ENCODE measurements around the gene USP15. TPM values are rescaled to one million over a fixed set of nuclear protein-coding genes. Genes with fewer than 3 reads are reported as not detected.

Gene USP15
- total and polyA plus RNA-seq, 2 of the 8 experiments (the other 6 are each of a cell fraction or from before 2014, with no cell fraction given): 12.7 to 38.6 TPM

DNA sequence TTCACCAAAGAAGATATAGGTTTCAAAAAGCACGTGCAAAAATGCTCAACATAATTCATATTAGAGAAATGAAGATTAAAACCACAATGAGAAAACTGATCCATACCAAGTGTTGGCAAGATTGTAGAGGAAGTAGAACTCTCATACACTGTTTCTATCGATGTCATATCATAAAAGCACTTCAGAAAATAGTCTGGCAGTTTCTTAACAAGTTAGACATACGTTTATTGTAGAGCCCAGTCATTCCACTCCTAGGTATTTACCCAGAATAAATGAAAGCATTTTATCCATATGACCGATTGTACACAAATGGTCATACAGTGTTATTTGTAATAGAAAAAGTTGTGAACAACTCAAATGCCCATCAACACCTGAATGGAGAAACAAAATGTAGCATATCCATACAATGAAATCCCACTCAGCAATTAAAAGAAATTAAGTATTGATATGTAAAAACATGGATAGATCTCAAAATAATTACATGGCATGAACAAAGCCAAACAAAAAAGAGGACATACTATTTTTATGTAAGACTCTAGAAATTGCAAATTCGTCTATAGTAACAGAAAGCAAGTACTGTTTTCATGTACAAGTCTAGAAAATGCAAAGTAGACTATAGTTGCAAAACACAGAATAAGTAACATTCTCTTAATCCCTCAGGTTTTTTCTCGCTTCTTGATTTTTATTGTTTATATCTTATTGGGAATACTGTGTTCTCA lies 41.0 kb downstream of the USP15 start (continued):
- TF ChIP-seq, protein P1, sequence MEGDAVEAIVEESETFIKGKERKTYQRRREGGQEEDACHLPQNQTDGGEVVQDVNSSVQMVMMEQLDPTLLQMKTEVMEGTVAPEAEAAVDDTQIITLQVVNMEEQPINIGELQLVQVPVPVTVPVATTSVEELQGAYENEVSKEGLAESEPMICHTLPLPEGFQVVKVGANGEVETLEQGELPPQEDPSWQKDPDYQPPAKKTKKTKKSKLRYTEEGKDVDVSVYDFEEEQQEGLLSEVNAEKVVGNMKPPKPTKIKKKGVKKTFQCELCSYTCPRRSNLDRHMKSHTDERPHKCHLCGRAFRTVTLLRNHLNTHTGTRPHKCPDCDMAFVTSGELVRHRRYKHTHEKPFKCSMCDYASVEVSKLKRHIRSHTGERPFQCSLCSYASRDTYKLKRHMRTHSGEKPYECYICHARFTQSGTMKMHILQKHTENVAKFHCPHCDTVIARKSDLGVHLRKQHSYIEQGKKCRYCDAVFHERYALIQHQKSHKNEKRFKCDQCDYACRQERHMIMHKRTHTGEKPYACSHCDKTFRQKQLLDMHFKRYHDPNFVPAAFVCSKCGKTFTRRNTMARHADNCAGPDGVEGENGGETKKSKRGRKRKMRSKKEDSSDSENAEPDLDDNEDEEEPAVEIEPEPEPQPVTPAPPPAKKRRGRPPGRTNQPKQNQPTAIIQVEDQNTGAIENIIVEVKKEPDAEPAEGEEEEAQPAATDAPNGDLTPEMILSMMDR (IDR thresholded peaks at IDR 0.05; ENCODE audit: control extremely low read depth in 1 of 3, insufficient read depth in 1 of 3, low read depth in 1 of 3, low read length in 3 of 3): no peak

All from H1 (cell line).